HEK293 (cell line): Measurements from ENCODE around the gene KIF2C.

Experiments used
- KLF7 ChIP-seq: fragments of 450-650 bp; formaldehyde crosslinking; IDR thresholded peaks from 2 replicates; pipeline ENCODE4 v1.5.1; 2016; ENCODE audit warnings: missing biosample characterization, missing genetic modification characterization, borderline replicate concordance
- SP3 ChIP-seq: fragments of 450-650 bp; formaldehyde crosslinking; IDR thresholded peaks from 2 replicates; pipeline ENCODE4 v1.5.1; 2016; ENCODE audit warnings: missing biosample characterization, missing genetic modification characterization
- ZBTB21 ChIP-seq: fragments of 450-650 bp; formaldehyde crosslinking; IDR thresholded peaks from 2 replicates; pipeline ENCODE4 v1.5.1; 2017; ENCODE audit warnings: missing biosample characterization, missing genetic modification characterization
- ZFHX2 ChIP-seq: fragments of 450-650 bp; formaldehyde crosslinking; conservative IDR thresholded peaks from 2 replicates; pipeline ENCODE4 v1.5.1; 2016; ENCODE audit warnings: missing biosample characterization, missing genetic modification characterization
- ZNF10 ChIP-seq: fragments of 450-650 bp; formaldehyde crosslinking; IDR thresholded peaks from 2 replicates; pipeline ENCODE4 v1.5.1; 2017; ENCODE audit warnings: missing biosample characterization, missing genetic modification characterization
- ZNF112 ChIP-seq: fragments of 450-650 bp; formaldehyde crosslinking; IDR thresholded peaks from 2 replicates; pipeline ENCODE4 v1.5.0; 2017; ENCODE audit warnings: missing biosample characterization, missing genetic modification characterization
- ZNF140 ChIP-seq: fragments of 450-650 bp; formaldehyde crosslinking; IDR thresholded peaks from 2 replicates; pipeline ENCODE4 v1.5.1; 2016; ENCODE audit warnings: missing biosample characterization, missing genetic modification characterization
- ZNF184 ChIP-seq: fragments of 450-650 bp; IDR thresholded peaks from 2 replicates; pipeline ENCODE4 v1.5.1; 2018; ENCODE audit warnings: missing biosample characterization, mild to moderate bottlenecking, missing genetic modification characterization
- ZNF211 ChIP-seq: fragments of 450-650 bp; formaldehyde crosslinking; IDR thresholded peaks from 2 replicates; pipeline ENCODE4 v1.5.1; 2016; ENCODE audit warnings: low read depth, missing biosample characterization, missing genetic modification characterization
- ZNF24 ChIP-seq: fragments of 450-650 bp; formaldehyde crosslinking; IDR thresholded peaks from 2 replicates; pipeline ENCODE4 v1.5.1; 2016; ENCODE audit warnings: missing biosample characterization, missing genetic modification characterization
- ZNF248 ChIP-seq: fragments of 450-650 bp; formaldehyde crosslinking; IDR thresholded peaks from 2 replicates; pipeline ENCODE4 v1.5.1; 2017; ENCODE audit warnings: missing biosample characterization, missing genetic modification characterization
- ZNF274 ChIP-seq, 2 experiments: fragments of 200-500 bp in 1 of 2; fragments of 450-650 bp in 1 of 2; sonication (Bioruptor generic) in 1 of 2; formaldehyde crosslinking in 1 of 2; IDR thresholded peaks; 2 replicates each; pipeline versions ENCODE4 v1.5.1 to v1.6.1; 2014 to 2016; ENCODE audit warnings: borderline replicate concordance in 1 of 2, inconsistent platforms in 1 of 2, low read length in 1 of 2, missing biosample characterization in 1 of 2, missing genetic modification characterization in 1 of 2
- ZNF311 ChIP-seq: fragments of 450-650 bp; formaldehyde crosslinking; IDR thresholded peaks from 2 replicates; pipeline ENCODE4 v1.5.1; 2017; ENCODE audit warnings: missing biosample characterization, missing genetic modification characterization, borderline replicate concordance
- ZNF350 ChIP-seq: fragments of 450-650 bp; formaldehyde crosslinking; IDR thresholded peaks from 2 replicates; pipeline ENCODE4 v1.5.0; 2017; ENCODE audit warnings: missing biosample characterization, mild to moderate bottlenecking, missing genetic modification characterization
- ZNF366 ChIP-seq: fragments of 450-650 bp; formaldehyde crosslinking; conservative IDR thresholded peaks from 2 replicates; pipeline ENCODE4 v1.5.1; 2016; ENCODE audit warnings: missing biosample characterization, missing genetic modification characterization
- ZNF37A ChIP-seq: fragments of 450-650 bp; IDR thresholded peaks from 2 replicates; pipeline ENCODE4 v1.5.1; 2018; ENCODE audit warnings: missing biosample characterization, missing genetic modification characterization
- ZNF394 ChIP-seq: fragments of 450-650 bp; formaldehyde crosslinking; IDR thresholded peaks from 2 replicates; pipeline ENCODE4 v1.5.1; 2016; ENCODE audit warnings: missing biosample characterization, missing genetic modification characterization, mild to moderate bottlenecking, moderate library complexity, borderline replicate concordance
- ZNF404 ChIP-seq: fragments of 450-650 bp; formaldehyde crosslinking; IDR thresholded peaks from 2 replicates; pipeline ENCODE4 v1.5.1; 2017; ENCODE audit warnings: missing biosample characterization, missing genetic modification characterization
- ZNF521 ChIP-seq: fragments of 450-650 bp; formaldehyde crosslinking; IDR thresholded peaks from 2 replicates; pipeline ENCODE4 v1.5.1; 2017; ENCODE audit warnings: missing biosample characterization, mild to moderate bottlenecking, missing genetic modification characterization
- ZNF529 ChIP-seq: fragments of 450-650 bp; formaldehyde crosslinking; IDR thresholded peaks from 2 replicates; pipeline ENCODE4 v1.5.1; 2017; ENCODE audit warnings: missing genetic modification characterization, missing biosample characterization; ENCODE audit not compliant: insufficient replicate concordance
- ZNF560 ChIP-seq: fragments of 450-650 bp; formaldehyde crosslinking; IDR thresholded peaks from 2 replicates; pipeline ENCODE4 v1.5.1; 2017; ENCODE audit warnings: missing biosample characterization, missing genetic modification characterization, borderline replicate concordance
- ZNF561 ChIP-seq: fragments of 450-650 bp; IDR thresholded peaks from 2 replicates; pipeline ENCODE4 v1.5.1; 2018; ENCODE audit warnings: missing biosample characterization, missing genetic modification characterization, borderline replicate concordance
- ZNF610 ChIP-seq: fragments of 450-650 bp; formaldehyde crosslinking; IDR thresholded peaks from 2 replicates; pipeline ENCODE4 v1.5.1; 2016; ENCODE audit warnings: missing biosample characterization, missing genetic modification characterization, borderline replicate concordance
- ZNF677 ChIP-seq: fragments of 450-650 bp; IDR thresholded peaks from 2 replicates; pipeline ENCODE4 v1.5.0; 2018; ENCODE audit warnings: missing biosample characterization, mild to moderate bottlenecking, missing genetic modification characterization, moderate library complexity
- ZNF701 ChIP-seq: fragments of 450-650 bp; formaldehyde crosslinking; IDR thresholded peaks from 2 replicates; pipeline ENCODE4 v1.5.1; 2016; ENCODE audit warnings: missing biosample characterization, missing genetic modification characterization
- ZNF777 ChIP-seq: fragments of 450-650 bp; formaldehyde crosslinking; IDR thresholded peaks from 2 replicates; pipeline ENCODE4 v1.5.1; 2017; ENCODE audit warnings: missing biosample characterization, missing genetic modification characterization, borderline replicate concordance
- TF ChIP-seq, protein P1 (sequence below): fragments of 450-650 bp; formaldehyde crosslinking; IDR thresholded peaks from 2 replicates; pipeline ENCODE4 v1.5.1; 2016; ENCODE audit warnings: missing biosample characterization, missing genetic modification characterization, low read depth
- TF ChIP-seq, protein P2 (sequence below): fragments of 450-650 bp; formaldehyde crosslinking; IDR thresholded peaks from 2 replicates; pipeline ENCODE4 v1.5.1; 2016; ENCODE audit warnings: missing biosample characterization, missing genetic modification characterization
- TF ChIP-seq, protein P3 (sequence below): fragments of 450-650 bp; formaldehyde crosslinking; IDR thresholded peaks from 2 replicates; pipeline ENCODE4 v1.5.1; 2016; ENCODE audit warnings: missing biosample characterization, missing genetic modification characterization
- TF ChIP-seq, protein P4 (sequence below): fragments of 450-650 bp; formaldehyde crosslinking; IDR thresholded peaks from 2 replicates; pipeline ENCODE4 v1.5.1; 2016; ENCODE audit warnings: missing biosample characterization, missing genetic modification characterization, low read depth
- TF ChIP-seq, protein P5 (sequence below): fragments of 450-650 bp; IDR thresholded peaks from 2 replicates; pipeline ENCODE4 v1.5.1; 2018; ENCODE audit warnings: missing biosample characterization, missing genetic modification characterization

The KIF2C gene

DNA sequence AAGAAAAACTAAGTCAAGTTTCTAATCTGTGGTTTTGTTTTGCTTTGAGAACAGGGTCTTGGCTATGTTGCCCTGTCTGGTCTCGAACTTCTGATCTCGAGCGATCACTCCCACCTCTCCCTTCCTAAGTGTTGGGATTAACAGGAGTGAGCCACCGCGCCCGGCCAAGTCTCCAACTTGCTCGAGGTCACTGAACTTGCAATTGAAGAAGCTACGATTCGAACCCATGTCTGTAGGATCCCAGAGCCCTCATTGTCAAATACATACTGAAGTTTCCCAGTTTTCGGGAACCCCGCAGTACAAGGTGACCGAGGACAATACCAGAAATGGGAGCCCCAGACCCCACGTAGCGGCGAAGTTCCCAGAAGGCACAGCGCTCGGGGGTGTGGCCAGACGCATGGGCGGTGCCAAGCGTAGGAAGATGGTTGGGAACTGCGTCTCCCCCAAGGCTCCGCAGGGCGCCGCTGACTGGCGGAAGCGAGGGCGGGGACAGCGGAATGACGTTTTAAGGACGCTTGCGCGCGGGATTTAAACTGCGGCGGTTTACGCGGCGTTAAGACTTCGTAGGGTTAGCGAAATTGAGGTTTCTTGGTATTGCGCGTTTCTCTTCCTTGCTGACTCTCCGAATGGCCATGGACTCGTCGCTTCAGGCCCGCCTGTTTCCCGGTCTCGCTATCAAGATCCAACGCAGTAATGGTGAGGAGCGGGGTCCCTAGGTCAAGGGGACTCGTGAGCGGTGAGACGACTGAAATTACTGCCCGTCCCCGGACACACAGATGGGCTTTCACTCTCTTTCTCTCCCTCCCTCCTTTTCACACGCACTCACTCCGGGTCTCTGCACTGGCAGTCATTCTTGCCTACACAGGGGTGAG is at the start of gene KIF2C (continued):
- TF ChIP-seq ZNF140: no peak; the same call in 1 of the 2 replicates
- TF ChIP-seq ZNF529 (tag by site-specific recombination): no peak
- TF ChIP-seq ZNF184: no peak
- TF ChIP-seq ZNF521 (tag by site-specific recombination): no peak
- no peak for TF ChIP-seq ZNF248 (tag by site-specific recombination)
- TF ChIP-seq ZNF610 (tag by site-specific recombination): peak; percentile 51; the same call in 1 of the 2 replicates
- no peak for TF ChIP-seq ZNF677 (tag by site-specific recombination)
- TF ChIP-seq ZNF24: peak; percentile 65; the same call in 1 of the 2 replicates
- TF ChIP-seq ZNF37A (tag by site-specific recombination): no peak
- peak; percentile 52; the same call in 1 of the 2 replicates for TF ChIP-seq ZNF366 (tag by site-specific recombination)
- no peak for TF ChIP-seq ZNF777 (tag by site-specific recombination)
- TF ChIP-seq, protein P1, sequence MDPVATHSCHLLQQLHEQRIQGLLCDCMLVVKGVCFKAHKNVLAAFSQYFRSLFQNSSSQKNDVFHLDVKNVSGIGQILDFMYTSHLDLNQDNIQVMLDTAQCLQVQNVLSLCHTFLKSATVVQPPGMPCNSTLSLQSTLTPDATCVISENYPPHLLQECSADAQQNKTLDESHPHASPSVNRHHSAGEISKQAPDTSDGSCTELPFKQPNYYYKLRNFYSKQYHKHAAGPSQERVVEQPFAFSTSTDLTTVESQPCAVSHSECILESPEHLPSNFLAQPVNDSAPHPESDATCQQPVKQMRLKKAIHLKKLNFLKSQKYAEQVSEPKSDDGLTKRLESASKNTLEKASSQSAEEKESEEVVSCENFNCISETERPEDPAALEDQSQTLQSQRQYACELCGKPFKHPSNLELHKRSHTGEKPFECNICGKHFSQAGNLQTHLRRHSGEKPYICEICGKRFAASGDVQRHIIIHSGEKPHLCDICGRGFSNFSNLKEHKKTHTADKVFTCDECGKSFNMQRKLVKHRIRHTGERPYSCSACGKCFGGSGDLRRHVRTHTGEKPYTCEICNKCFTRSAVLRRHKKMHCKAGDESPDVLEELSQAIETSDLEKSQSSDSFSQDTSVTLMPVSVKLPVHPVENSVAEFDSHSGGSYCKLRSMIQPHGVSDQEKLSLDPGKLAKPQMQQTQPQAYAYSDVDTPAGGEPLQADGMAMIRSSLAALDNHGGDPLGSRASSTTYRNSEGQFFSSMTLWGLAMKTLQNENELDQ: no peak
- no peak for TF ChIP-seq ZNF274 (IDR thresholded peaks at IDR 0.05; ENCODE audit: low read length)
- no peak for TF ChIP-seq ZNF274 (tag by site-specific recombination; IDR thresholded peaks at IDR 0.05; ENCODE audit: borderline replicate concordance)
- TF ChIP-seq ZNF112 (tag by site-specific recombination): no peak
- TF ChIP-seq ZNF701 (tag by site-specific recombination): no peak
- TF ChIP-seq ZNF404 (tag by site-specific recombination): no peak
- no peak for TF ChIP-seq ZNF394 (tag by site-specific recombination)
- no peak for TF ChIP-seq ZNF311 (tag by site-specific recombination)
- no peak for TF ChIP-seq ZNF211 (tag by site-specific recombination)
- no peak for TF ChIP-seq ZNF10
- peak; percentile 84 for TF ChIP-seq SP3 (tag by site-specific recombination)
- TF ChIP-seq, protein P2, sequence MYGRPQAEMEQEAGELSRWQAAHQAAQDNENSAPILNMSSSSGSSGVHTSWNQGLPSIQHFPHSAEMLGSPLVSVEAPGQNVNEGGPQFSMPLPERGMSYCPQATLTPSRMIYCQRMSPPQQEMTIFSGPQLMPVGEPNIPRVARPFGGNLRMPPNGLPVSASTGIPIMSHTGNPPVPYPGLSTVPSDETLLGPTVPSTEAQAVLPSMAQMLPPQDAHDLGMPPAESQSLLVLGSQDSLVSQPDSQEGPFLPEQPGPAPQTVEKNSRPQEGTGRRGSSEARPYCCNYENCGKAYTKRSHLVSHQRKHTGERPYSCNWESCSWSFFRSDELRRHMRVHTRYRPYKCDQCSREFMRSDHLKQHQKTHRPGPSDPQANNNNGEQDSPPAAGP (tag by site-specific recombination): peak; percentile 43; the same call in 1 of the 2 replicates
- peak; percentile 69 for TF ChIP-seq ZNF561 (tag by site-specific recombination)
- no peak for TF ChIP-seq ZNF560 (tag by site-specific recombination)
- TF ChIP-seq KLF7 (tag by site-specific recombination): no peak; the same call in 1 of the 2 replicates
- TF ChIP-seq, protein P3, sequence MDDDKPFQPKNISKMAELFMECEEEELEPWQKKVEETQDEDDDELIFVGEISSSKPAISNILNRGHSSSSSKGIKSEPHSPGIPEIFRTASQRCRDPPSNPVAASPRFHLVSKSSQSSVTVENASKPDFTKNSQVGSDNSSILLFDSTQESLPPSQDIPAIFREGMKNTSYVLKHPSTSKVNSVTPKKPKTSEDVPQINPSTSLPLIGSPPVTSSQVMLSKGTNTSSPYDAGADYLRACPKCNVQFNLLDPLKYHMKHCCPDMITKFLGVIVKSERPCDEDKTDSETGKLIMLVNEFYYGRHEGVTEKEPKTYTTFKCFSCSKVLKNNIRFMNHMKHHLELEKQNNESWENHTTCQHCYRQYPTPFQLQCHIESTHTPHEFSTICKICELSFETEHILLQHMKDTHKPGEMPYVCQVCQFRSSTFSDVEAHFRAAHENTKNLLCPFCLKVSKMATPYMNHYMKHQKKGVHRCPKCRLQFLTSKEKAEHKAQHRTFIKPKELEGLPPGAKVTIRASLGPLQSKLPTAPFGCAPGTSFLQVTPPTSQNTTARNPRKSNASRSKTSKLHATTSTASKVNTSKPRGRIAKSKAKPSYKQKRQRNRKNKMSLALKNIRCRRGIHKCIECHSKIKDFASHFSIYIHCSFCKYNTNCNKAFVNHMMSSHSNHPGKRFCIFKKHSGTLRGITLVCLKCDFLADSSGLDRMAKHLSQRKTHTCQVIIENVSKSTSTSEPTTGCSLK (tag by site-specific recombination): no peak
- TF ChIP-seq ZBTB21: peak; percentile 95
- TF ChIP-seq ZNF350 (tag by site-specific recombination): no peak
- TF ChIP-seq ZFHX2 (tag by site-specific recombination): peak; percentile 83
- TF ChIP-seq, protein P4, sequence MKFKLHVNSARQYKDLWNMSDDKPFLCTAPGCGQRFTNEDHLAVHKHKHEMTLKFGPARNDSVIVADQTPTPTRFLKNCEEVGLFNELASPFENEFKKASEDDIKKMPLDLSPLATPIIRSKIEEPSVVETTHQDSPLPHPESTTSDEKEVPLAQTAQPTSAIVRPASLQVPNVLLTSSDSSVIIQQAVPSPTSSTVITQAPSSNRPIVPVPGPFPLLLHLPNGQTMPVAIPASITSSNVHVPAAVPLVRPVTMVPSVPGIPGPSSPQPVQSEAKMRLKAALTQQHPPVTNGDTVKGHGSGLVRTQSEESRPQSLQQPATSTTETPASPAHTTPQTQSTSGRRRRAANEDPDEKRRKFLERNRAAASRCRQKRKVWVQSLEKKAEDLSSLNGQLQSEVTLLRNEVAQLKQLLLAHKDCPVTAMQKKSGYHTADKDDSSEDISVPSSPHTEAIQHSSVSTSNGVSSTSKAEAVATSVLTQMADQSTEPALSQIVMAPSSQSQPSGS (tag by site-specific recombination): peak; percentile 38; the same call in 1 of the 2 replicates
- TF ChIP-seq, protein P5, sequence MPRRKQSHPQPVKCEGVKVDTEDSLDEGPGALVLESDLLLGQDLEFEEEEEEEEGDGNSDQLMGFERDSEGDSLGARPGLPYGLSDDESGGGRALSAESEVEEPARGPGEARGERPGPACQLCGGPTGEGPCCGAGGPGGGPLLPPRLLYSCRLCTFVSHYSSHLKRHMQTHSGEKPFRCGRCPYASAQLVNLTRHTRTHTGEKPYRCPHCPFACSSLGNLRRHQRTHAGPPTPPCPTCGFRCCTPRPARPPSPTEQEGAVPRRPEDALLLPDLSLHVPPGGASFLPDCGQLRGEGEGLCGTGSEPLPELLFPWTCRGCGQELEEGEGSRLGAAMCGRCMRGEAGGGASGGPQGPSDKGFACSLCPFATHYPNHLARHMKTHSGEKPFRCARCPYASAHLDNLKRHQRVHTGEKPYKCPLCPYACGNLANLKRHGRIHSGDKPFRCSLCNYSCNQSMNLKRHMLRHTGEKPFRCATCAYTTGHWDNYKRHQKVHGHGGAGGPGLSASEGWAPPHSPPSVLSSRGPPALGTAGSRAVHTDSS (tag by site-specific recombination): no peak
